Heart right ventricle (tissue), 16 donors: ENCODE results near the gene ANKRD13D. TPM values are rescaled to one million over a fixed set of nuclear protein-coding genes. Genes with fewer than 3 reads are reported as not detected.

Experiments used
- ATAC-seq, 8 donors: fragments of 200-7000 bp; cut with Tn5 transposase; one replicate each; pipeline ENCODE4 v1.9.1; 2020; ENCODE audit warnings: mild to moderate bottlenecking in 8 of 8, moderate library complexity in 8 of 8, moderate number of reproducible peaks in 1 of 8
- DNase-seq, 2 donors: peaks; one replicate each; pipeline ENCODE4 v3.0.0-alpha.2; 2020
- H3K27ac ChIP-seq, 10 donors: fragments of 200-600 bp; sonication (generic) in 2 of 10; one replicate each; pipeline versions ENCODE4 v1.5.0 to v1.8.0; 2020 to 2022; ENCODE audit warnings: mild to moderate bottlenecking in 3 of 10
- H3K27me3 ChIP-seq, 7 donors: fragments of 200-600 bp; one replicate each; pipeline ENCODE4 v1.8.0; 2021 to 2022; ENCODE audit warnings: mild to moderate bottlenecking in 2 of 7
- H3K36me3 ChIP-seq, 9 donors: fragments of 200-600 bp; sonication (generic) in 1 of 9; one replicate each; pipeline versions ENCODE4 v1.5.0 to v1.8.0; 2020 to 2022; ENCODE audit warnings: mild to moderate bottlenecking in 2 of 9
- H3K4me1 ChIP-seq, 9 donors: fragments of 200-600 bp; sonication (generic) in 1 of 9; one replicate each; pipeline versions ENCODE4 v1.5.0 to v1.8.0; 2020 to 2022; ENCODE audit warnings: mild to moderate bottlenecking in 4 of 9
- H3K4me3 ChIP-seq, 10 donors: fragments of 200-600 bp; sonication (generic) in 2 of 10; one replicate each; pipeline versions ENCODE4 v1.5.0 to v1.8.0; 2020 to 2022; ENCODE audit warnings: mild to moderate bottlenecking in 7 of 10, moderate library complexity in 2 of 10
- H3K9me3 ChIP-seq, 11 donors: fragments of 200-600 bp in 10 of 11; sonication (generic) in 2 of 11; one replicate each; pipeline versions ENCODE4 v1.5.0 to v1.8.0; 2013 to 2022; ENCODE audit warnings: mild to moderate bottlenecking in 2 of 11, control low read depth in 1 of 11, moderate library complexity in 1 of 11
- WGBS, 2 donors: extraction: QIAGEN DNeasy Blood & Tissue Kit; methylation state at CpG; one replicate each; pipeline ENCODE4 v1.1.7; 2013; ENCODE audit warnings: inconsistent platforms in 1 of 2; 5-methylcytosine and 5-hydroxymethylcytosine counted together
- intact Hi-C, 10 donors: fragments of 100-400 bp; cut with DNase I; formaldehyde crosslinking; loops; one replicate each; pipeline versions ENCODE4 v1.11.1 to v1.14.2; 2022
- polyA plus RNA-seq, 2 donors: library from polyadenylated mRNA; stranded (reverse); fragments of 200-250 nt; gene quantifications; one replicate each; pipeline ENCODE4 v1.2.3, GENCODE V29; 2013
- total RNA-seq, 10 donors: library from RNA; stranded (reverse); fragmentation: NEBNext Ultra II Directional in 3 of 10; extraction: Animal tissue kit (Norgen Biotek cat#: 25700) in 3 of 10; gene quantifications; one replicate each; pipeline versions ENCODE4 v1.2.1 to v1.2.4, GENCODE V29; 2021 to 2023
- TF ChIP-seq, protein P1 (sequence below), 9 donors: fragments of 200-600 bp; sonication (generic) in 2 of 9; IDR thresholded peaks; one replicate each; pipeline versions ENCODE4 v1.5.0 to v1.8.0; 2021 to 2022; ENCODE audit warnings: antibody characterized with exemption in 9 of 9, mild to moderate bottlenecking in 5 of 9, moderate library complexity in 1 of 9
- donor health status: Arrhythmogenic right ventricular cardiomyopathy.
- donor health status: ischemic (EF 13 %, LVEDD 7.1; RV severe dilation, severe dysfunction).
- donor health status: healthy with polysubstance abuse.
- donor health status: DM: no; HTN: yes; CAD: no.
- donor health status: DM: no; HTN: no; CAD: no.
- donor health status: ischemic (EF 25% LVEDD 6.9; RV normal size, moderate dysfunction).
- donor health status: ischemic (EF 25% LVEDD 5.7; RV mildly dilated, moderate dysfunction).
- donor health status: healthy.
- donor health status: DM: yes; HTN: yes; CAD: no.
- donor health status: Ischemic cardiomyopathy.
- donor health status: ischemic (EF 35%, LVEDD 5.7; RV mildly dilated, moderate dysfunction).
- donor health status: nonischemic (EF 11% LVEDD 7.7; RV severe dilation, severe dysfunction).
- donor health status: DM: yes; HTN: yes; CAD: no.
- donor health status: PGD.
- donor health status: ischemic (EF 29% LVEDD 5.4; RV normal size, mild dysfunction).
- donor health status: nonischemic (EF 23%, LVEDD 6.1; RV moderate dilation, normal function).

ANKRD13D gene
- total and polyA plus RNA-seq, 12 donors: 7.9 to 39.4 (median 13.3) TPM

DNA sequence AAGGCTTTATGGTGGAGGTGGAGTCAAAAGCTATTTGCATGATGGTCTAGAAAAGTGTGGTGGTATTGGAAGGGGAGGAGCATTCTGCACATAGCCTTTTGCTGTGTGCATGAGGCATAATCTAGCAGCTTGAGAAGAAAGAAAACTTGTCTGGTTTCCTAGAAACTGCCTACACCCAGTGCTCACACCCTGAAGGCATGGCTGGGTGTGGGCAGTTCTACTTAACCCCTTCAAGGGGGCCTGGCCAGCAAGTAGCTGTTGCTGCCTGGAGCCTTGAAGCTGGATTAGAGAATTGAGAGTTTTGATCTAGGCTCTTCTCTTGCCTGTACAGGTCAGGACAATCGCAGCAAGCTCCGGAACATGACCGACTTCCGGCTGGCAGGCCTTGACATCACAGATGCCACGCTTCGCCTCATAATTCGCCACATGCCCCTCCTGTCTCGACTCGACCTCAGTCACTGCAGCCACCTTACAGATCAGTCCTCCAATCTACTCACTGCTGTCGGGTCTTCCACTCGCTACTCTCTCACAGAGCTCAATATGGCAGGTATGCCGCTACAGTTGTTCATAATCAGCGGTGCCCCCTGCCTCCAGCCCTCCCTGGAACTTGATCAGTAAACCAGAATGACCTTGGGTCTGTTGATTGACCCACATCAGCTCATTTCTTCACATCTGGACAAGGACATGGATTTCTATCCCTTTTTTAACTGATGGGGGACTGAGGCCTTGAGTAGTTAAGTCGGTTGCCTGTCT, 35.1 kb upstream of the ANKRD13D start:
- TF ChIP-seq, protein P1, sequence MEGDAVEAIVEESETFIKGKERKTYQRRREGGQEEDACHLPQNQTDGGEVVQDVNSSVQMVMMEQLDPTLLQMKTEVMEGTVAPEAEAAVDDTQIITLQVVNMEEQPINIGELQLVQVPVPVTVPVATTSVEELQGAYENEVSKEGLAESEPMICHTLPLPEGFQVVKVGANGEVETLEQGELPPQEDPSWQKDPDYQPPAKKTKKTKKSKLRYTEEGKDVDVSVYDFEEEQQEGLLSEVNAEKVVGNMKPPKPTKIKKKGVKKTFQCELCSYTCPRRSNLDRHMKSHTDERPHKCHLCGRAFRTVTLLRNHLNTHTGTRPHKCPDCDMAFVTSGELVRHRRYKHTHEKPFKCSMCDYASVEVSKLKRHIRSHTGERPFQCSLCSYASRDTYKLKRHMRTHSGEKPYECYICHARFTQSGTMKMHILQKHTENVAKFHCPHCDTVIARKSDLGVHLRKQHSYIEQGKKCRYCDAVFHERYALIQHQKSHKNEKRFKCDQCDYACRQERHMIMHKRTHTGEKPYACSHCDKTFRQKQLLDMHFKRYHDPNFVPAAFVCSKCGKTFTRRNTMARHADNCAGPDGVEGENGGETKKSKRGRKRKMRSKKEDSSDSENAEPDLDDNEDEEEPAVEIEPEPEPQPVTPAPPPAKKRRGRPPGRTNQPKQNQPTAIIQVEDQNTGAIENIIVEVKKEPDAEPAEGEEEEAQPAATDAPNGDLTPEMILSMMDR (IDR thresholded peaks at IDR 0.05): no peak
- intact Hi-C loops: no loop called here
- no peak overlapping the region for H3K27ac ChIP-seq
- peaks cover 6 to 91% (median 72%) of the 10 kb centered on the region in 9 donors for H3K36me3 ChIP-seq
- H3K27me3 ChIP-seq: no peaks in the 10 kb centered on the region
- WGBS, 2 donors: 92 to 94% methylated on average over 14 of the region's 14 CpGs
- ATAC-seq (no peak), DNase-seq (no peak)
- peaks cover 0 to 32% (median 2%) of the 10 kb centered on the region in 9 donors for H3K4me1 ChIP-seq
- H3K4me3 ChIP-seq: no peak overlapping the region
- no peaks in the 10 kb centered on the region for H3K9me3 ChIP-seq

DNA sequence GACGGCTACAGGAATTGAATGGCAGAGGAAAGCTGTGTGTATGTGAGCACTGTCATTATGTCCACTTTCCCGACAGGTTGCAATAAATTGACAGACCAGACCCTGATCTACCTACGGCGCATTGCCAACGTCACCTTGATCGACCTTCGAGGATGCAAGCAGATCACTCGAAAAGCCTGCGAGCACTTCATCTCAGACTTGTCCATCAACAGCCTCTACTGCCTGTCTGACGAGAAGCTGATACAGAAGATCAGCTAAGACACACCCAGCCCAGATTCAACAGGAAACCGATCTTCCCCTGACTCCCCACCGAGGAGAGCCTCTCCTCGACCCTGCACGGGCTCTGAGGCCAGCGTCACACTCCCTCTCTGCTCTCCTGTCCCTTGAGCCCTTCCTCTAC, 34.3 kb upstream of the ANKRD13D start:
- Histone ChIP-seq H3K4me3 (no peak overlapping the region), H3K36me3 (peaks cover 6 to 84% (median 67%) of the 10 kb centered on the region in 9 donors), H3K27ac (no peak overlapping the region), H3K27me3 (no peaks in the 10 kb centered on the region), H3K9me3 (no peaks in the 10 kb centered on the region), H3K4me1 (peaks cover 0 to 29% (median 0%) of the 10 kb centered on the region in 9 donors)
- ATAC-seq: no peak
- WGBS, 2 donors: 64 to 71% methylated on average over 15 of the region's 15 CpGs
- TF ChIP-seq, protein P1 (IDR thresholded peaks at IDR 0.05): no peak
- DNase-seq: no peak
- intact Hi-C loops: no loop called here

DNA sequence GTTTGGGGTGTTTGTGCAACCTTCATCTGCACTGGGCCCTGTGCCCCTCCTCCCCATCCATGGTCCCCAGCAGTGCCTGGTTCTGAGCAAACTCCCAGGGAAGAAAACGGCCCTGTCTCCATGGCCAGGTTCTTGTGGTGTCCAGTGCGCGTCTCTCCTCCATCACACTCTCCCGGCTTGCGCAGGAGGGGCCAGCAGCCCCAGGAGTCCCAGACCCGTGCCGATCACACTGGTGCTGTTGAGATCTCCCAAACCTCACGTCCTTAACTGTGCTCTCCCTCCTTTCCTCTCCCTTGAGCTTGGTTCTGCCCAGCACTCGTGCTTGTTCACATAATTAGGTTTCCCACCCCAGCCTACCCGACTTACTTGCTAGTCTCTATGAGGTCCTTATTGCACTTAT, 33.8 kb upstream of the ANKRD13D start:
- no peak overlapping the region for H3K4me3 ChIP-seq
- H3K4me1 ChIP-seq: peaks cover 0 to 29% (median 0%) of the 10 kb centered on the region in 9 donors
- DNase-seq (no peak), ATAC-seq (no peak)
- H3K27ac ChIP-seq: no peak overlapping the region
- peaks cover 6 to 78% (median 61%) of the 10 kb centered on the region in 9 donors for H3K36me3 ChIP-seq
- intact Hi-C loops: no loop called here
- TF ChIP-seq, protein P1 (IDR thresholded peaks at IDR 0.05): no peak
- no peaks in the 10 kb centered on the region for H3K9me3 ChIP-seq
- WGBS, 2 donors: 86 to 95% methylated on average over 10 of the region's 10 CpGs
- no peaks in the 10 kb centered on the region for H3K27me3 ChIP-seq

DNA sequence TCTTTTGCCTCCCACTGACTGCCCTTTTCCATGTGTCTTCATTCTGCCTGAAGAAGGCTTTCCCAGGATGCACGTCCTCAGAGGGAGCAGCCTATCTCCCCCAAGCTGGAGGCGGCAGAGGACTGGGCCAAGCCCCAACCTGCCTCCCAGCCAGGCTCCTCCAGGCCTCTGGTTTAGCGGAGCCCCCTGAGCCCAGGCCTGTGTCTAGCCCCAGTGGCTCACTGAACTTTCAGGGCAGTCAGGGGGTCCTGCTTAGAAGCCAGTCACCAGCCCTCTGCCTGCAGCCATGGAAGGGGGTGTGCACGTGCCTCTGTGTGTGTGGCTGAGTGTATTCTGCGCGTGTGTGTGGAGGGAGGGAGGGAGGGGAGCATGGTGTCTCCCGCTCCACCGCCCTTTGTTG, 33.2 kb upstream of the ANKRD13D start:
- no peaks in the 10 kb centered on the region for H3K27me3 ChIP-seq
- WGBS, 2 donors: 80 to 89% methylated on average over 8 of the region's 8 CpGs
- H3K27ac ChIP-seq: no peak overlapping the region
- DNase-seq (no peak), ATAC-seq (no peak)
- intact Hi-C loops: no loop called here
- H3K36me3 ChIP-seq: peaks cover 6 to 73% (median 56%) of the 10 kb centered on the region in 9 donors
- peaks cover 0 to 30% (median under 1%) of the 10 kb centered on the region in 9 donors for H3K4me1 ChIP-seq
- no peak overlapping the region for H3K4me3 ChIP-seq
- no peaks in the 10 kb centered on the region for H3K9me3 ChIP-seq
- TF ChIP-seq, protein P1 (IDR thresholded peaks at IDR 0.05): no peak
